Tibial artery (tissue), 4 donors: ENCODE results near the gene ETS2.

Experiments
- DNase-seq, 2 donors: peaks; one replicate each; pipeline ENCODE4 v3.0.0-alpha.2; 2019
- H3K27ac ChIP-seq, 2 donors: fragments of 200-600 bp; sonication (generic) in 1 of 2; 1 replicate in 1 of 2; 2 replicates in 1 of 2; pipeline ENCODE4 v1.5.1; 2018 to 2019; ENCODE audit warnings: mild to moderate bottlenecking in 1 of 2
- H3K27me3 ChIP-seq, 2 donors: fragments of 200-600 bp; sonication (generic) in 1 of 2; one replicate each; pipeline versions ENCODE4 v1.5.1 to v1.6.0; 2016 to 2019
- H3K36me3 ChIP-seq, 3 donors: fragments of 200-600 bp; sonication (generic) in 2 of 3; one replicate each; pipeline ENCODE4 v1.5.1; 2016 to 2019; ENCODE audit warnings: mild to moderate bottlenecking in 2 of 3
- H3K4me1 ChIP-seq, 4 donors: fragments of 200-600 bp; sonication (generic) in 2 of 4; 1 replicate in 3 of 4; 2 replicates in 1 of 4; pipeline ENCODE4 v1.5.1; 2016 to 2019
- H3K4me3 ChIP-seq, 2 donors: fragments of 200-600 bp; sonication (generic) in 1 of 2; 1 replicate in 1 of 2; 2 replicates in 1 of 2; pipeline ENCODE4 v1.5.1; 2018 to 2019; ENCODE audit warnings: mild to moderate bottlenecking in 2 of 2
- H3K9me3 ChIP-seq, 3 donors: fragments of 200-600 bp; sonication (generic) in 1 of 3; one replicate each; pipeline ENCODE4 v1.5.1; 2016 to 2019
- intact Hi-C: fragments of 100-400 bp; cut with DNase I; formaldehyde crosslinking; loops from one replicate; pipeline ENCODE4 v1.15.0; 2023; ENCODE audit warnings: low total_unique reads
- TF ChIP-seq, protein P1 (sequence below), 2 experiments: fragments of 200-600 bp in 1 of 2; fragments of 450-650 bp in 1 of 2; IDR thresholded peaks; one replicate each; pipeline ENCODE4 v1.5.1; 2017 to 2019; ENCODE audit warnings: antibody characterized with exemption in 2 of 2, mild to moderate bottlenecking in 1 of 2, moderate library complexity in 1 of 2

The ETS2 gene

DNA sequence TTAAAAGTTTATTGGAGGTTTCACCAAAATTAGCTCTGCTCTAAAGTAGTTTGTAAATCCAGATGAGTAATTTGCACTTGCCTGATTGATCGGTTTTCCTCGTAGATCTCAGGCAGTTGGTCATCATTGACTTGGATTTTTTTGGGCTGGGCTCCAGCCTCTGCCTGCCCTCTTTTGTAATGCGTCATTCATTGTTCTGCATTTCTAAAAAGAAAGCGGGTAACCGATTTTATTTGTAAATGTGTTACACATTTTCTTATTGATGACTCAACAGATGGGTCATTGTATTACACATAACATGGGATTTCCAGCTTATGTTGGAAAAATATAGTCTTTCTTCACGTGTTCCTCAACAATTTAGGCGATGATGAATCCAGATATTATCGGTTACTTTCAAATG lies 5.5 kb downstream of the ETS2 start:
- Histone ChIP-seq H3K9me3 (no peaks in the 10 kb centered on the region), H3K27ac (peak overlapping the region in 1 of 2 donors; percentile 4), H3K36me3 (peaks cover 39 to 58% (median 54%) of the 10 kb centered on the region in 3 donors), H3K27me3 (no peaks in the 10 kb centered on the region), H3K4me1 (peaks cover 0 to 38% (median 16%) of the 10 kb centered on the region in 4 donors), H3K4me3 (no peak overlapping the region)
- TF ChIP-seq, protein P1, sequence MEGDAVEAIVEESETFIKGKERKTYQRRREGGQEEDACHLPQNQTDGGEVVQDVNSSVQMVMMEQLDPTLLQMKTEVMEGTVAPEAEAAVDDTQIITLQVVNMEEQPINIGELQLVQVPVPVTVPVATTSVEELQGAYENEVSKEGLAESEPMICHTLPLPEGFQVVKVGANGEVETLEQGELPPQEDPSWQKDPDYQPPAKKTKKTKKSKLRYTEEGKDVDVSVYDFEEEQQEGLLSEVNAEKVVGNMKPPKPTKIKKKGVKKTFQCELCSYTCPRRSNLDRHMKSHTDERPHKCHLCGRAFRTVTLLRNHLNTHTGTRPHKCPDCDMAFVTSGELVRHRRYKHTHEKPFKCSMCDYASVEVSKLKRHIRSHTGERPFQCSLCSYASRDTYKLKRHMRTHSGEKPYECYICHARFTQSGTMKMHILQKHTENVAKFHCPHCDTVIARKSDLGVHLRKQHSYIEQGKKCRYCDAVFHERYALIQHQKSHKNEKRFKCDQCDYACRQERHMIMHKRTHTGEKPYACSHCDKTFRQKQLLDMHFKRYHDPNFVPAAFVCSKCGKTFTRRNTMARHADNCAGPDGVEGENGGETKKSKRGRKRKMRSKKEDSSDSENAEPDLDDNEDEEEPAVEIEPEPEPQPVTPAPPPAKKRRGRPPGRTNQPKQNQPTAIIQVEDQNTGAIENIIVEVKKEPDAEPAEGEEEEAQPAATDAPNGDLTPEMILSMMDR (IDR thresholded peaks at IDR 0.05): no peak
- intact Hi-C loops: no loop called here
- peak in 1 of 2 donors; percentile 12 for DNase-seq

DNA sequence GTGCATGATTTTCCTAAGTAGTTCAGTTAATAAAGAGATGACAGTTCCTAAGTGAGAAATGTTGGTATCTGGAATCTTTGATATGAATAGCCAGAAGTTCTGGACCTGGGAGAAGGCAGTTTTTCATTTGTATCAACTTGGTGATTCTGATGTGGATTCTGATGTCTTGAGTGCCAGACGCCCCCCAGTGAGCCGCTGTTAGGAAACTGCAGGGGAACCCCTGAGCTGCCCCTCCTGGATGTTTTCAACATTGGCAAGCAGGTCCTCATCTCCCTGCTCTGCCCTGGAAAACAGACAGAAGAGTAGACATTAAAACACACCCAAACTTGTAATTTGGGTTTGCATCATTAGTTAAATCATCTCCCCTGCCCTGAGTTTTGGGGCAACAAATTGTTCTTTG lies 7.4 kb downstream of the ETS2 start:
- Histone ChIP-seq H3K4me1 (peaks cover 0 to 44% (median 13%) of the 10 kb centered on the region in 4 donors), H3K4me3 (no peak overlapping the region), H3K36me3 (peaks cover 58 to 76% (median 73%) of the 10 kb centered on the region in 3 donors), H3K27me3 (no peaks in the 10 kb centered on the region), H3K9me3 (no peaks in the 10 kb centered on the region), H3K27ac (peak overlapping the region; percentile 12 to 21)
- DNase-seq: no peak
- TF ChIP-seq, protein P1 (IDR thresholded peaks at IDR 0.05): no peak
- intact Hi-C loops: no loop called here

DNA sequence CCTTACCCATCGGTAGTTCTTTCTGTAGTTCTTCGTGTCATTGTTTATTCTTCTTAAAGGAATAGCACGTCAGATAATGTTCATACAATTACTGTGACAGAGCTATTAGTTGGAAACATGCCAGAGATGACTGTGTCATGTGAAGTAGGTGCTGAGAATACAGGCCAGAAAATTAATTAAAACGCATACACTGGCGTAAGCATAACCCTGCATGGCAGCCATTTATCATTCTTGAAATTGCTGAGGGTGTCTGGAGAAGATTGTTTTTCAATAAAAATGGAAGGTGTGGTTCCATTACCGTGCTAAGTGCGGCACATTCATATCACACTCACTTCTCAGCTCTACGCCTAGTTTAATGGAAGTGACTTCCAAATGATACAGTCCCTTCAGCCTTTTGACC lies 7.8 kb downstream of the ETS2 start:
- peaks cover 0 to 44% (median 11%) of the 10 kb centered on the region in 4 donors for H3K4me1 ChIP-seq

DNA sequence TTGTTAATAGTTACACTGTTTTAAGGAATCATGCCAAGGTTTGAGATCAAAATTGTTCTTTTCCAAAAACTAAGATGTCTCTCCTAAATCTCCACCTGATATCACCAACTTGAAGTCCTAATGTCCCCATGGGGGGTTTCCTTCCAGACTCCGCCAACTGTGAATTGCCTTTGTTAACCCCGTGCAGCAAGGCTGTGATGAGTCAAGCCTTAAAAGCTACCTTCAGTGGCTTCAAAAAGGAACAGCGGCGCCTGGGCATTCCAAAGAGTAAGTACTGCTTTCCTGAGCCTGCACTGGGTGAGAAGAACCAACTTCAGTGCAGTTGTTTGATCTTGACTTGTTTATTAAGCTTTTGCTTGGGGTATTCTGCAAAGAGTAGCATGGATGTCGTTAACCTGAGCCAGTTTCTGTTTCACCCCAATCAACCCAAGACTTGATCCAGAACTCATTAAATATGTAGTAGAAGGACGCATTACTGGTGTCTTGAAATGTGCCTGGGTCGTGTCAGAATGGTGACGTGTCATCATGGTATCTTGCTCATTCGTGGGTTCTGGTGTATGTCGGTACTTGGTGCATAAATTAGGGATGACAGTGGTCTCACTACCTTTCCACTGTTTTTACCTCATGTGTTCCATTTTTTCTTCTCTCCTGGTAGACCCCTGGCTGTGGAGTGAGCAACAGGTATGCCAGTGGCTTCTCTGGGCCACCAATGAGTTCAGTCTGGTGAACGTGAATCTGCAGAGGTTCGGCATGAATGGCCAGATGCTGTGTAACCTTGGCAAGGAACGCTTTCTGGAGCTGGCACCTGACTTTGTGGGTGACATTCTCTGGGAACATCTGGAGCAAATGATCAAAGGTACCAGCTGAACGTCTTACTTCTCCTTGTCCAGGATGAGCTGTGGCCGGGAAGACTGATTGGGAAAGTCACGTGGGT lies 8.7 kb downstream of the ETS2 start:
- Histone ChIP-seq H3K9me3 (no peaks in the 10 kb centered on the region), H3K27ac (no peak overlapping the region), H3K4me3 (no peak overlapping the region), H3K27me3 (no peaks in the 10 kb centered on the region), H3K4me1 (peaks cover 0 to 39% (median 6%) of the 10 kb centered on the region in 4 donors), H3K36me3 (peaks cover 70 to 89% (median 86%) of the 10 kb centered on the region in 3 donors)
- intact Hi-C loops: no loop called here
- TF ChIP-seq, protein P1 (IDR thresholded peaks at IDR 0.05): no peak
- DNase-seq: peak in 1 of 2 donors; percentile 41

More for the DNA sequence above, 7.8 kb downstream of the ETS2 start:
- Histone ChIP-seq H3K4me3 (no peak overlapping the region), H3K27ac (no peak overlapping the region), H3K9me3 (no peaks in the 10 kb centered on the region), H3K27me3 (no peaks in the 10 kb centered on the region), H3K36me3 (peaks cover 62 to 80% (median 77%) of the 10 kb centered on the region in 3 donors)
- intact Hi-C loops: no loop called here
- TF ChIP-seq, protein P1 (IDR thresholded peaks at IDR 0.05): no peak
- DNase-seq: no peak

DNA sequence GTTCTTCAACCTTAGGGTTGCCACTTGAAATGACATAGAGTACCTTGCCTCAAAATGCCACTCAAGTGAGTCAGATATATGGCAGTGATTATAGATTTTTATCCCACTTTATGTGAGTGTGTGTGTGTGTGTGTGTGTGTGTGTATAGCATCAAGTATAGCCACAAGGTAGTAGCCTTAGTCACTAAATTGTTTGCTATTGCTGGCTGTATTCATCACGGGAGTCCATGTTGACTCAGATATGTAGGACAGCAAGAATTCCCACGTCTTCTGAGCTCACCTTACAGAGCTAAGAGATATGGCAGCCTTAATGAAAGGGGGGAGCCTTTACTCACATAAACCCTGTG lies 9.3 kb downstream of the ETS2 start:
- TF ChIP-seq, protein P1 (IDR thresholded peaks at IDR 0.05): no peak
- no peak overlapping the region for H3K4me3 ChIP-seq
- intact Hi-C loops: no loop called here
- H3K27ac ChIP-seq: no peak overlapping the region
- no peaks in the 10 kb centered on the region for H3K27me3 ChIP-seq
- no peak for DNase-seq
- peaks cover 0 to 39% (median 10%) of the 10 kb centered on the region in 4 donors for H3K4me1 ChIP-seq
- peaks cover 77 to 94% (median 91%) of the 10 kb centered on the region in 3 donors for H3K36me3 ChIP-seq
- H3K9me3 ChIP-seq: no peaks in the 10 kb centered on the region
